Measurements from ENCODE around the gene SHISA7.

SHISA7 gene

GRCh38 chr19:55482156-55482961 lies 39.3 kb upstream of the SHISA7 start:
- peaks cover 12% of the 10 kb centered on the region for H3K4me1 ChIP-seq (ENCODE audit: low read depth, poor library complexity, severe bottlenecking)
- no peak for TF ChIP-seq CTCF (conservative IDR thresholded peaks at IDR 0.05; ENCODE audit: low read depth, low read length)
- no peaks in the 10 kb centered on the region for H3K36me3 ChIP-seq (ENCODE audit: insufficient read depth)
- H3K4me2 ChIP-seq: no peak overlapping the region
- H3K4me3 ChIP-seq (IDR thresholded peaks at IDR 0.05; ENCODE audit: insufficient read depth, low read depth, low read length): no peak overlapping the region
- H3K79me2 ChIP-seq (ENCODE audit: insufficient read depth, low read depth): peaks cover 11% of the 10 kb centered on the region; the same call in 1 of the 2 replicates
- peaks cover 12% of the 10 kb centered on the region; the same call in 1 of the 2 replicates for H3K27me3 ChIP-seq (ENCODE audit: insufficient read depth, low read depth)
- H3K27ac ChIP-seq: no peak overlapping the region
- H2AFZ ChIP-seq (ENCODE audit: low read depth): no peak overlapping the region
- H3K9ac ChIP-seq: no peak overlapping the region
- H4K20me1 ChIP-seq (ENCODE audit: insufficient read depth): no peaks in the 10 kb centered on the region

GRCh38 chr19:55481794-55482155 lies 38.7 kb upstream of the SHISA7 start:
- no peak overlapping the region for H2AFZ ChIP-seq (ENCODE audit: low read depth)
- H3K4me3 ChIP-seq (IDR thresholded peaks at IDR 0.05; ENCODE audit: insufficient read depth, low read depth, low read length): no peak overlapping the region
- no peaks in the 10 kb centered on the region for H3K36me3 ChIP-seq (ENCODE audit: insufficient read depth)
- H3K4me2 ChIP-seq: no peak overlapping the region
- H3K27ac ChIP-seq: no peak overlapping the region
- no peak for TF ChIP-seq CTCF (conservative IDR thresholded peaks at IDR 0.05; ENCODE audit: low read depth, low read length)
- peaks cover 7% of the 10 kb centered on the region; the same call in 1 of the 2 replicates for H3K27me3 ChIP-seq (ENCODE audit: insufficient read depth, low read depth)
- no peaks in the 10 kb centered on the region for H4K20me1 ChIP-seq (ENCODE audit: insufficient read depth)
- H3K9ac ChIP-seq: no peak overlapping the region
- H3K4me1 ChIP-seq (ENCODE audit: low read depth, poor library complexity, severe bottlenecking): peaks cover 12% of the 10 kb centered on the region
- H3K79me2 ChIP-seq (ENCODE audit: insufficient read depth, low read depth): peaks cover 11% of the 10 kb centered on the region; the same call in 1 of the 2 replicates

- Histone ChIP-seq H3K4me1 (ENCODE audit: low read depth, poor library complexity, severe bottlenecking) (peaks cover 12% of the 10 kb centered on the region), H2AFZ (ENCODE audit: low read depth) (no peak overlapping the region), H3K9ac (no peak overlapping the region), H3K79me2 (ENCODE audit: insufficient read depth, low read depth) (peaks cover 11% of the 10 kb centered on the region; the same call in 1 of the 2 replicates), H4K20me1 (ENCODE audit: insufficient read depth) (no peaks in the 10 kb centered on the region), H3K36me3 (ENCODE audit: insufficient read depth) (no peaks in the 10 kb centered on the region), H3K27me3 (ENCODE audit: insufficient read depth, low read depth) (peaks cover 5% of the 10 kb centered on the region; the same call in 1 of the 2 replicates), H3K4me2 (no peak overlapping the region), H3K27ac (no peak overlapping the region), H3K4me3 (IDR thresholded peaks at IDR 0.05; ENCODE audit: insufficient read depth, low read depth, low read length) (no peak overlapping the region)
- no peak for TF ChIP-seq CTCF (conservative IDR thresholded peaks at IDR 0.05; ENCODE audit: low read depth, low read length)
Measured at GRCh38 chr19:55481148-55481793, 38.2 kb upstream of the SHISA7 start.

GRCh38 chr19:55479451-55480230 lies 36.5 kb upstream of the SHISA7 start:
- H3K27ac ChIP-seq: no peak overlapping the region
- no peaks in the 10 kb centered on the region for H4K20me1 ChIP-seq (ENCODE audit: insufficient read depth)
- H3K9ac ChIP-seq: no peak overlapping the region
- H3K4me2 ChIP-seq: no peak overlapping the region
- no peaks in the 10 kb centered on the region for H3K36me3 ChIP-seq (ENCODE audit: insufficient read depth)
- H2AFZ ChIP-seq (ENCODE audit: low read depth): no peak overlapping the region
- peaks cover 11% of the 10 kb centered on the region; the same call in 1 of the 2 replicates for H3K79me2 ChIP-seq (ENCODE audit: insufficient read depth, low read depth)
- no peaks in the 10 kb centered on the region for H3K27me3 ChIP-seq (ENCODE audit: insufficient read depth, low read depth)
- TF ChIP-seq CTCF (conservative IDR thresholded peaks at IDR 0.05; ENCODE audit: low read depth, low read length): no peak
- H3K4me1 ChIP-seq (ENCODE audit: low read depth, poor library complexity, severe bottlenecking): peaks cover 21% of the 10 kb centered on the region
- no peak overlapping the region for H3K4me3 ChIP-seq (IDR thresholded peaks at IDR 0.05; ENCODE audit: insufficient read depth, low read depth, low read length)
